CD4-positive, alpha-beta T cell (primary cell): ENCODE measurements around the gene ZNF850. TPM values are rescaled to one million over a fixed set of nuclear protein-coding genes. Genes with fewer than 3 reads are reported as not detected.

ENCODE experiments used
- ATAC-seq: fragments of 200-7000 bp; cut with Tn5 transposase; one replicate; pipeline ENCODE4 v1.10.0; 2022; ENCODE audit warnings: mild to moderate bottlenecking; ENCODE audit not compliant: poor library complexity
- CTCF ChIA-PET: fragments of 350-600 bp; sonication (Branson Sonifier 250); formaldehyde crosslinking; loops from one replicate; lab custom pipeline; 2021; ENCODE audit warnings: antibody characterized with exemption, inconsistent platforms; lab: Charles Lee
- POLR2A ChIA-PET: fragments of 350-600 bp; sonication (Branson Sonifier 250); formaldehyde crosslinking; loops from one replicate; lab custom pipeline; 2021; ENCODE audit warnings: antibody characterized with exemption, inconsistent platforms; lab: Charles Lee
- DNase-seq, 14 experiments: peaks; one replicate each; pipeline ENCODE4 v3.0.0-alpha.2; 2013 to 2020; ENCODE audit warnings: mixed read lengths in 2 of 14
- H3K27ac ChIP-seq, 2 donors: one replicate each; pipeline versions ENCODE4 v1.5.1 to v1.7.0; 2013; ENCODE audit warnings: low read length in 2 of 2, low read depth in 1 of 2, mild to moderate bottlenecking in 1 of 2
- H3K27me3 ChIP-seq, 2 experiments: 1 replicate in 1 of 2; 2 replicates in 1 of 2; pipeline versions ENCODE4 v1.6.1 to v1.7.0; 2013; ENCODE audit warnings: low read length in 2 of 2, control low read depth in 1 of 2, mild to moderate bottlenecking in 1 of 2, moderate library complexity in 1 of 2; ENCODE audit not compliant: insufficient read depth in 2 of 2, control insufficient read depth in 1 of 2
- H3K36me3 ChIP-seq: one replicate; pipeline ENCODE4 v1.6.1; 2013; ENCODE audit warnings: low read length, control low read depth; ENCODE audit not compliant: insufficient read depth
- H3K4me1 ChIP-seq: one replicate; pipeline ENCODE4 v1.6.1; 2013; ENCODE audit warnings: low read length, control low read depth; ENCODE audit not compliant: insufficient read depth
- H3K4me3 ChIP-seq: one replicate; pipeline ENCODE4 v1.5.1; 2013; ENCODE audit warnings: mild to moderate bottlenecking, low read length, moderate library complexity
- H3K9me3 ChIP-seq, 2 experiments: 1 replicate in 1 of 2; 2 replicates in 1 of 2; pipeline versions ENCODE4 v1.6.1 to v1.7.0; 2013; ENCODE audit warnings: low read length in 2 of 2, mild to moderate bottlenecking in 2 of 2, control low read depth in 1 of 2, moderate library complexity in 1 of 2; ENCODE audit not compliant: control insufficient read depth in 1 of 2, insufficient read depth in 1 of 2
- H3K27ac Mint-ChIP-seq: one replicate; pipeline ENCODE4 v1.8.0; 2020; ENCODE audit warnings: mixed read lengths
- H3K27me3 Mint-ChIP-seq: one replicate; pipeline ENCODE4 v1.8.0; 2021; ENCODE audit warnings: mixed read lengths
- H3K36me3 Mint-ChIP-seq: one replicate; pipeline ENCODE4 v1.8.0; 2021; ENCODE audit warnings: low read depth, mixed read lengths
- H3K4me1 Mint-ChIP-seq: one replicate; pipeline ENCODE4 v1.8.0; 2021; ENCODE audit warnings: low read depth, mixed read lengths
- H3K4me3 Mint-ChIP-seq: one replicate; pipeline ENCODE4 v1.8.0; 2020; ENCODE audit warnings: mild to moderate bottlenecking, mixed read lengths
- H3K9me3 Mint-ChIP-seq: one replicate; pipeline ENCODE4 v1.8.0; 2020; ENCODE audit warnings: mixed read lengths
- CTCF ChIP-seq: fragments of 200-600 bp; IDR thresholded peaks from one replicate; pipeline ENCODE4 v1.8.0; 2022; ENCODE audit warnings: antibody characterized with exemption, mild to moderate bottlenecking
- intact Hi-C, 2 experiments: fragments of 100-400 bp; cut with DNase I in 1 of 2; cut with micrococcal nuclease in 1 of 2; formaldehyde crosslinking; loops; one replicate each; pipeline versions ENCODE4 v1.15.1 to v1.9.0; 2023 to 2025; cut with DNase I, micrococcal nuclease
- total RNA-seq, 174 experiments: library from RNA in 2 of 174; stranded (reverse) in 2 of 174; gene quantifications; one replicate each; pipeline ENCODE4 v1.2.3 and lab custom pipeline; 2021 to 2026

ZNF850 gene
- total RNA-seq, 2 experiments from 2014 or later: 0.77 to 2.1 TPM

GRCh38 chr19:36719687-36720556 is 52.7 kb downstream of the ZNF850 start:
- ChIA-PET POLR2A (no interaction called here), CTCF (no interaction called here)
- Mint-ChIP-seq H3K4me1 (no peaks in the 10 kb centered on the region), H3K4me3 (no peak overlapping the region), H3K36me3 (peaks cover 82% of the 10 kb centered on the region), H3K27me3 (no peaks in the 10 kb centered on the region), H3K27ac (no peak overlapping the region), H3K9me3 (peaks cover 18% of the 10 kb centered on the region)
- no peak for ATAC-seq
- intact Hi-C loops: no loop called here
- Histone ChIP-seq H3K9me3 (peaks cover 55 to 91% of the 10 kb centered on the region in 2 experiments), H3K36me3 (peaks cover 48% of the 10 kb centered on the region), H3K27me3 (no peaks in the 10 kb centered on the region), H3K4me1 (no peaks in the 10 kb centered on the region), H3K4me3 (no peak overlapping the region), H3K27ac (no peak overlapping the region)
- DNase-seq: no peak
- TF ChIP-seq CTCF: no peak

GRCh38 chr19:36709423-36709822 is 63.2 kb downstream of the ZNF850 start:
- Mint-ChIP-seq H3K4me3 (no peak overlapping the region), H3K4me1 (no peaks in the 10 kb centered on the region), H3K9me3 (peaks cover 20% of the 10 kb centered on the region), H3K27ac (no peak overlapping the region), H3K27me3 (no peaks in the 10 kb centered on the region), H3K36me3 (peaks cover 100% of the 10 kb centered on the region)
- CTCF ChIA-PET: no interaction called here
- Histone ChIP-seq H3K27ac (no peak overlapping the region), H3K27me3 (no peaks in the 10 kb centered on the region), H3K36me3 (peaks cover 51% of the 10 kb centered on the region), H3K9me3 (peaks cover 54 to 98% of the 10 kb centered on the region in 2 experiments), H3K4me1 (no peaks in the 10 kb centered on the region), H3K4me3 (no peak overlapping the region)
- intact Hi-C loops: no loop called here
- ATAC-seq (no peak), DNase-seq (no peak)
- TF ChIP-seq CTCF: no peak
- POLR2A ChIA-PET: interaction anchor here (0.6 kb wide), 1 partner anchor 290 kb away, joined by 3 read pairs; no protein-coding TSS in a partner anchor

GRCh38 chr19:36707134-36707533 is 65.5 kb downstream of the ZNF850 start:
- intact Hi-C loops: no loop called here
- H3K9me3 Mint-ChIP-seq: peaks cover 17% of the 10 kb centered on the region
- no peaks in the 10 kb centered on the region for H3K27me3 Mint-ChIP-seq
- POLR2A ChIA-PET: interaction anchor here (0.6 kb wide), 1 partner anchor 197 kb away, joined by 4 read pairs; no protein-coding TSS in a partner anchor
- H3K27me3 ChIP-seq: no peaks in the 10 kb centered on the region
- ATAC-seq (no peak), DNase-seq (no peak)
- no peak overlapping the region for H3K27ac ChIP-seq
- CTCF ChIA-PET: no interaction called here
- TF ChIP-seq CTCF: no peak
- no peak overlapping the region for H3K4me3 ChIP-seq
- H3K4me1 ChIP-seq: no peaks in the 10 kb centered on the region
- H3K36me3 ChIP-seq: peaks cover 29% of the 10 kb centered on the region
- H3K4me3 Mint-ChIP-seq: no peak overlapping the region
- peaks cover 48 to 84% of the 10 kb centered on the region in 2 experiments for H3K9me3 ChIP-seq
- no peaks in the 10 kb centered on the region for H3K4me1 Mint-ChIP-seq
- peaks cover 94% of the 10 kb centered on the region for H3K36me3 Mint-ChIP-seq
- no peak overlapping the region for H3K27ac Mint-ChIP-seq
